Measurements from ENCODE around the gene TRIB2.

Gene TRIB2

DNA sequence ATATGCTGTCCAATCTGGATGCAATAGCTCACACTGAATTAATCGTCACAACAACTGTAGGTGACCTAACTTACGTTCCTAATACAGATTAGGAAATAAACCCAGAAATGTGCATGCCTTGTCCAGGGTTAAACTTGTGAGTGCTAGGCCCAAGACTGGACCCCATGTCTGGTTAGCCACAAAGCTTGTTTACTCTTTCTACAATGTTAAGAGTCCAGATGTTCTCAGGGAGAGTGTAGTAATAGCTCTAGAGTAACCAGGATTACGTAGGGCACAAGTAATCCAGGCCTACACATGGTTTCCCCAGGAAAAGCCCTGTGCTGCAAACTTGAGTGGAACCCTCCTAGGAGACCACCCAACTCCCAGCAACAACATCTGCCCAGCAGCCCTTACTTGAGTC, 26.2 kb downstream of the TRIB2 start:
- DNase-seq (ENCODE audit: low read depth): peak; percentile 81

DNA sequence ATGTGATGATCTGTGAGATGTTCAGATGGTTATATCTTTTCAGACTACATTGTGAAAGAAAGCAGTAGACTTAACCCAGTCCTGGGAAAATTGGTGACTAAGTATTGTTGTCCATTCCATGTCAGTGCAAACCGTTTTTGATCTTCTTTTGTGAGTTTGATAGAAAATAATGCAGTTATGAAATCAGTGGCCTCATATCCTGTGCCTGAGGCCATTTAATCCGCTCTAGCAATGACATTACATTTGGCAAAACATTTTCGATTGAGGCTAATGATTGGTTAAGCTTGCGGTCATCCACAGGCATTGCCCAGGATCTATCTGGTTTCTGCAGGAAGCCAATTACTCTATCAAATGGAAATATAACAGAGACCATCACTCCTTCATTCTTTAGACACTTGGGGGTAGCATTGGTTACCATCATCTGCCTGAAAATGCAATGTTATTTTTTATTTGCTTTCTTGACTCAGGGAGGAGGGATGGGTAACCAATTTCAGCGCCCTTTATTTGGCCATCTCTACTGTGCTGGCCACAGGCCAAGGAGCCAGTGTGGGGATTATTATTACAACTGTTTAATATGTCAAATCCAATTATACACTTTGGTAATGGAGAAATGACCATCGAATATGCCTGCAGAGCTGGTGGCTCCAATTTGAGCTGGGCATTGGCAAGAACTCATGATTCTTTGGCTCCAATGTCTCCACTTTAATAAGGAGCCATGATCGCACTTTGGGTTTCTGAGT, 33.6 kb downstream of the TRIB2 start:
- DNase-seq (ENCODE audit: low read depth): no peak

DNA sequence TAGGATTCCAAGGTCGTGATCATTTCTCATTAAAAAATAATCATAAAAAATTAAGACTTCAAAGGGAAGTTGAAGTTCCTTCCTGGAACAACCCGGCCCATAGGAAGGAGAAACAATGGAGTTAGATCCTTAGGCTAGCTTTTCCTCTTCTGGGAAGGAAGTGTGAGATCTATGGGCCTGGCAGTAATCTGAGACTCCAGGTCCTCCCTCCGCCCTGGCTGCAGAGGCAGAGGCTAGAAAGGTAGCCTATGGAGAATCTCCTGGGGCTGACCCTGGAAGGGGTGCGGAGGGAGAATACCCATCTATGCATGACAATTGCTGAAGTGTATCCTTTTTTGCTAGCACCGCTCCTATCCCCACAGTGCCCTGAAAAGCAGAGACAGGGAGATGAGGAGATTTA, 37.9 kb downstream of the TRIB2 start:
- DNase-seq (ENCODE audit: low read depth): no peak

DNA sequence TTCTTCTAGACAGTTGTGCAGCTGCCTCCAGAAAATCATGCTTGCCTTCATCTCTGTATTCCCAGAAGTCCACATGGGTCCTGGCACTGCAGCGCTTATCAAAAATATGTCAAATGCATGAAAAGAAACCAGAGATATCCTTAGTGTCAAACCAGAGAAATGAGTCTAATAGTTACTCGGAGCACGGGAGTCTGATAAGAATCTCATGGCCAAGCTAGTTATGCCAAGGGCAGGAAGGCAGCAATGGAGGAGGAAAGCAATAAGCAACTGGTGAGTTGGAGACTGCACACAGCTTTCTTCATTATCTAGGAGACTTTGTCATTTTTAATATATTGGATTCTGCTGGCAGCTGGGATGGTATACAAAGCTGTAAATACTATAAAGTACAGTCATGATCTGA, 38.6 kb downstream of the TRIB2 start:
- DNase-seq (ENCODE audit: low read depth): no peak

DNA sequence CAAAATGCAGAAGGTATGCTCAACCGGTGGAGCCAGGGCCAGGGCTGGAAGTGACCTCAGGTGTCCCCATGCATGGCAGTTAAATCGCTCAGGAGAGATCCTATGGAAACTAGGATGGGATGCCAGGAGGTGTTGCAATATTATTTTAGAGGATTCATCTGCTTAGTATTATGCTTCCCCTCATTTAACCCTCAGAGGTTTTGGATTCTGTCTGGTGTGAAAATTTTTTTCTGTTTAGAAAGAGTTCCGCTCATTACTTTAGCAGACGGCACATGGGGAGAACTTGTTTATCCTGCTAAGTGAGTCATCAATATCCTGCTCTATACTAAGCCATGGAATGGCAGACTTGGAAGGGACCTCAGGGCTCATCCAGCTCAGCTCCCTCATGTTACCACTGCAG, 42.5 kb downstream of the TRIB2 start:
- DNase-seq (ENCODE audit: low read depth): peak; percentile 71

DNA sequence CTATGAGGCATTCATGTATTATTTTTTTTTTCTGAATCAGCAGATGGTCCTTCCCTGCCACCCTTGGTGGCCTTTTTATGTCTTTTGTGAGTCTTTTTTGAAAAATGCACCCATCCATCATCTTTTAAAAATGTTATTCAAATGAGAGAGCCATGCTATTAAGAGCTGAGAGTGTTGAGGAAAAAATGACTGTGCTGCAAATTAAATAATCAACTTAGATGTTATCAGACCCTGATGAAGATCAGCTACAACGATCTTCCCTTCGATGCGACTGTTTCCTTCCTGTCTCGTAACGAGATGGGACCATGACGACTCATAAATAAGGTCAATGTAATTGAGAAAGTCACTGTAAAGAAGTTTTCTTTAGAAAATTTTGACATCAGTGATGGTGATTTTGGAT, 44.4 kb downstream of the TRIB2 start:
- no peak for DNase-seq (ENCODE audit: low read depth)

DNA sequence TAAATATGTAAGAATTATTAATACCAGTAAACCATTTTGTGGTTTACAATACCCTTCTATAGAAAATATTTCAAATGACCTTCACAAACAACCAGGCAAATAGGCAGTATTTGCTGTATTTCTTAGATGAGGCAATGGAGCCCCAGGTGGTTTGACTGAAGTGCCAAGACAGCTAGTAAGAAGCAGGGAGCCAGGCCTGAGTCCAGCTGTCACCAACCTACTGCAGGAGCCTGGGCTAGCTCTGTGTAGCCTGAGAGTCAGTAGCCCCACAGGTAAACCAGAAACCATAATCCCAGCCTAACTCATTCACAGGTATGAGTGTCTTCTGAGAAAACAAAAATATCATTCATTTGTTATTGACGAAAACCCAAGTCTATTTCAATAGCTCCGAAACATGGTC, 45.6 kb downstream of the TRIB2 start:
- DNase-seq (ENCODE audit: low read depth): no peak

DNA sequence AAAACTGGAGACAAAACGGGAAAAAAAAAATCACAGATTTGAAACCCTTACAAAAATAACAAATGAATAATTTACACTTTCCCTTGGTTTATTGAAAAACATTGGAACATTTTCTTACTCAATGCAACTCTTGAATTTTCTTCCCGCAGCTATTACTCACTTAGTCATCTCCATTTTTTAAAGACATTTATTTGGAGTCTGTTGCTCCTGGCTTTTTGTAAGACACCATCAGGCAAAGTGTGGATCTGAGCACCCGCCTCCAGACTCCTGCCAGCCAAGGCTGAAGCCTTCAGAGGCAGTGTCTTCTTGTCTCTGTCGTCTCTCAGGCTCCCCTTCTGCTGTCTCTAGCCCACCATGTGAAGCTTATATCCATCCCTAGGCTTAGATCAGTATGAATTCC, 46.2 kb downstream of the TRIB2 start:
- no peak for DNase-seq (ENCODE audit: low read depth)

DNA sequence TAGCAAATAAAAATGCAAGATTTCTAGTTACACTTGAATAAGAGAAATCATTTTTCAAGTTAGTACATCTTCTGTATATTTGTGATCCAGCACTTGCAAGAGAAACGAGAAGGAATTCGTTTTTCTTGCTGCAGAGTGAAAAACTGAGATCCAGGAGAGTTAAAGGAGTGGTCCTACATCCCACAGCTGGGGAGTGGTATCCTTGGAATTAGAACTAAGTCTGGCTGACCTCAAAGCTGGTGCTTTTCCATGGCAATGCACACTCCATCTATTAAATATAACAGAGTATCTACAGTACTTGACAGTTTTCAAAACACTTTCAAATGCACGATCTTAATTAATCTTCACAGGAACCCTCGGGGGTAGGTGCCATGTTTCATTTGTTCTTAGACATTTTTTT, 46.8 kb downstream of the TRIB2 start:
- DNase-seq (ENCODE audit: low read depth): no peak

DNA sequence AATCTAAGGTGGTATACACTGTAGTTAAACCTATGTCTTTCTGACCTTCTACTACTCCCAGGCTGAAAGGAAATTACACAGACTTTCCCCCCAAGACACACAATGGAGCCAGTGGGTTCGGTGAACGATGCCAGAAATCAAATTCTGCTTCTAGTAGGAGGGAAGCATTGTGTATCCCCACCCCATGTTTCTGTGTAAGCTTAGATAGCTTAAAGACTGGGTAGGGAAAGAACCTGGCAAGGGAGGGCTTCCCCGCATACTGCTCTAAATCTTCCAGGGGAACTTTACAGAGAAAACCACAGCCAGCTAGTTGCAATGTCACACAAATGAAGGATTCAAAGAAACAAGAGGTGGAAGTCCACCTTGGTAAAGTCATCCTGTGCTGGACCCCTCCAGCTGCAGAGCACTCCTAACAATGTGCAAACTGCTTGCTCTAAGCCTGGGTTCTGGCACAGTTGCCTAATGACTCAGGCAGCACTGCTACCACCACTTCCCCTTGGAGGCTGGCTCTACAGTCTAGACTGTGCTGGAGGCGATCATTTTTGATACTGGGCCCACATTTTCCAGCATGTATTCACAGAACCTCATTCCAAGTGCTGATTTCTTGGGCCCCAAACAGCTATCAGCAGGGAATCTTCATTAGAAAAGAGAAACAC, 47.5 kb downstream of the TRIB2 start:
- DNase-seq (ENCODE audit: low read depth): no peak

DNA sequence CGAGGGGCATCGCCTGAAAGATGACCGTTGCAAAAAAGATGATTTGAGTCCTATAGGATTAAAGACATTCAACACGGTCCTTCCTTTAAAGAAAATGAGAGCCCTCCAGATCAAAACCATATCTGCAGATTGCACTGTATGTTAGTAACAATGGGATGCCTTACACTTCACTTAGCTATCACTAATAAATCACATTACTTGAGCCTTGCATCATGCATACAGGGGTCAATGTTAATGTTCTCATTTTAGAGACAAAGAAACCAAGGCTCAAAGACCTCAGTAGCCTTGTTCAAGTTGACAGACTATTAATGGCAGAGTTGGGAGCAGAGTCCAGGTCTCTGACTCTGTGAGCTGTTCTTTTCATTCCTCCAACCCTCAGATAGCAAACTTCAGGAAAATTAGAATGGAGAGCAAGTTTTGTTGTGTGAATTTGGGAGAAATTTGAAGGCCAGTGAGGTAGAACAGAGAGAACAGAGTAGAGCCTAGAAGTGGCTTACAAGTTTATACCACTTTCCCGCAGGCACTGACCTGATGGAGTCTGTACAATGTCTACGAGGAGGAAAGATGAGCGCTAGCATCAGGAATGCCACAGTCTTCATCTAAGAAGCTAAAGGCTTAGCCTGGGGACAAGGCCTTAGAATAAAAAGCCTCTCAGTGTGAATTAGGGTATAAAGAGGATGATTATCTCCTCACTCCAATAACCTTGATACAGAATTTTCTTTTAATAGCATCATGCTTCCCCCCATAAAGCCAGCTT, 48.3 kb downstream of the TRIB2 start:
- DNase-seq (ENCODE audit: low read depth): peak; percentile 51

DNA sequence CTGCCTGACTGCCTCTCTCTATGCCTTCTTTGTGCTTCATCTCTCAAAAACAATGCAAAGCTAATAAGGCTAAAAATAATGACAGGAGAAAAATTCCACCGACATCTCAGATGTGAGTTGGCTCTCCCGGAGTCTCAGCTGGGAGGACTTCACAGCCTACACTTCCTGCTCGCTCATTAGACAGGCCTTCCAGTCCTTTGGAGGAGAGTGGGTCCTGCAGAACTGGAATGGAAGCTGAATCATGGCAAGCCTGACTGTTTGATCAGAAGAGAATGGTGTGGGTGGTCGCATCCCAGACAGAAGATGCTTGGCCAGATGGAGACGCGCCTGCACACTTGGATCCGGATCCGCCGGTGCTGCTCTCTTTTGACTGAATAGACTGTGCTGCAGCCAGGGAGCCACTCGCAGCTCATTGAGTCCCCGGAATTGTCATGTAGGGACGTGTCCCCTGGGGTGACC, 49.7 kb downstream of the TRIB2 start:
- DNase-seq (ENCODE audit: low read depth): no peak

DNA sequence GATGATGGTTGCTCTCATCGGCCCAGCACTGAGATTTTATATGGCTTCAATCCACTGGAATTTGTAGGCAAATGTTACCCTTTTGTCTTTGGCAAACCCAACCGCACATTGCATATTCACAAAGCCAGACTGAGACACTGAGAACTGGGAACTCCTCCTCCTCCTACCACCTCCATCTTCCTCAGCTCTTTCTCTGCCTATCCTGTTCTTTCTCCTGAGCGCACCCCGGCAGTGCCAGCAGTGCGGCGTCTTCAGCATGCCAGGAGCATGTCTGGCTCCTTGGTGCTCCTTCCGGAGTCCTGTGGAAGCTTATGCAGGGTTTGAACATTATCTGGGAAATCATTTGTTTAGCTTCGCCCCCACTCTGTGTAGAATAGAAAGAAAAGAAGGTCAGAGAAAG, 50.8 kb downstream of the TRIB2 start:
- no peak for DNase-seq (ENCODE audit: low read depth)

DNA sequence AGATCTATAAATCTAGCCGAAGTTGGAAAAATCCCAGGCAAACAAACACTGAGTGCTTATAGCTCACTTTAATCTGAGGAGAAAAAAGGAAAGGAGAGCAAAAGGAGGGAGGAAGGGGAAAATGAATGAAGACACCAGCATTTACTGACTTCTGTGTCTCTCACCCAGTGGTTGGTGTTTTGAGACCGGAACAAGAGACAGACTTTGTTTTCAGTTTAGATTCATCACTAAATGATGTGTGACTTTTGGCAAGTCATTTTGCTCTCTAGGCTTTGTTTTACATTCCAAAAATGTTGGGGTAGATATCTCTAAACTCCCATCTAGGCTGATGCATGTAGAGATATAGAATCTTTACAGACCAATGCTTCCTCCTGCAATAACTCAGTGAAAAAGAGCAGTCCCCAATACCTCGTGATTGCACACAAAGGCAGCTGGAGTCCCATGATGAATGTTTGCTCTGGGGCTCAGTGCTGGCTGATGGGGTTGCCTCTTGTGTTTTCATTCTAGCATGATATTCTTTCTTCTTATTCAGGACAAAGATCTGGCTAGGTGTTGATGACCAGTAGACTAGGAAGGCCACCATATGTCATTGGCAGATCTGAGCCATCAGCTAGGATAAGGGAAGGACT, 51.4 kb downstream of the TRIB2 start:
- DNase-seq (ENCODE audit: low read depth): no peak

DNA sequence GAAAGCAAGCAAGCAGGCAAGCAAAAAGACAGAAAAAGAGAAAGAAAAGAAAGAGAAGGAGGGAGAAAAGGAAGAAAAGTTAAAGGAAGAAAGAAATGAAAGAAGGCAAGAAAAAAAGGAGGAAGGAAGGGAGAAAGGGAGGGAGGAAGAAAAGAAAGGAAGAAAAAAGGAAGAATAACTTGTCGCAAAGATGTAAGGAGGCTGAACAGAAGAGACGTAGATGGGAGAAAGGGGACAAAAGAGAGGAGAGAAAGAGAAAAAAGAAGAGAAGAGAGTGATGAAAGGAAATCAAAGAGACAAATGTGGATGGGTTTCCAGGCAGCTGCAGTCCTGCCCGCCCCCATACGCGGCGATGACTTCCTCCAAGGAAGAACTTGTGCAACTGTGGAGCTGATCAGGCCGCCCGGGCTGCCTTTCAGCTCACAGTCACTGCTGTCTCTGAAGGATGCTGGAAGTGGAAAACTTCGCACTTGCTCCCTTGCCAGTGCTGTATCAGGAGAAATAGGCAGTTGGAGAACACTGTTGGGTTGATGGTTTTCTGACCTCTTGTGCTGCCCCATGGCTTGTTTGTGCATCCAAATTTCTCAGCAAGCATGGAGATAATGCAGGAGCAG, 52.9 kb downstream of the TRIB2 start:
- peak; percentile 32 for DNase-seq (ENCODE audit: low read depth)

DNA sequence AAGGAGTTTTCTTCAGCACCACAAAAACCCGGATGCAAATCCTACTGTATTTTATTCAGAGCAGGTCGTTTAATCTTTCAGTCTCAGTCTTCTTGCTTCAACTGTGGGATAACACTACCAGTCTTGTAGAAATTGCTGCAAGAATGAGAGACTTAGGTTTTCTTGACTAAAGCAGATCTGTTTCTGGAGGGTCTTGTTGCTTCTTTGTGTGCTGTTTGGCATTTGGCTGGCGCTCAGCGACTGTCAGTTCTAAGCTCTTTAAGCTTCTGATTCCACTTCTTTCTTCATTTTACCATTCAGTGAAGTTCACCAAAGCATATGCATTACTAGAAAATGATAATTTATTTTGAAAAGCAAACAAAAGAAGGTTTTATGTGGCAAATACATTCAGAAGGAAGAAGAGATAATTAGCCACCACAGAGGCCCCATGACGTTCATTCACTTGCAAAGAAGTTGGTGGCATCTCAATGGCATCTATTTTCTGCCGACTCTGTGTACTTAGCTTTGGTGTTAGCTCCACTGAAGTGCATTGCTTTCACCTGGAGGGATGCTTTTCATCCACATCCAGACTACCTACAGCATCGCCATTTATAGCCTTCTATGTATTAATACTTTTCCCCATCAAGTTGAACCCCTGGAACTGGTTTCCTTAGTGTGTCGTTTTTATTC, 53.7 kb downstream of the TRIB2 start:
- DNase-seq (ENCODE audit: low read depth): no peak

DNA sequence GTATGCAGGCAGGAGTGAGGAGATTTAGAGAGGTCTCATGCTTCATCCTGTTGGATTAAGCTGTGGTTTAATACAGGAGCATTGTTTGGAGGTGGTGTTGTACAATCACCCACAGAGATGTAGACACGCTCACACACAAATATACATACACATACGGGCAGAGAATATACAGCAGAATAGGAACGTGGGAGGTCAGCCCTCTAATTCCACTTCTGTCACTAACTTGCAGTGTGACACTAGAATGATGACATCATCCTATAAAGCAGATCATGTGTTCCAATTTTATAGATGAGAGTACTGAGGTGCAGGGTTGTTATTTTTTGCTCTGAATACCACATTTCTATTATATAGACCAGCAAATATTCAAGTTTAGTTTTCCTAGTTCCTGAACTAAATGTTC, 54.4 kb downstream of the TRIB2 start:
- no peak for DNase-seq (ENCODE audit: low read depth)

DNA sequence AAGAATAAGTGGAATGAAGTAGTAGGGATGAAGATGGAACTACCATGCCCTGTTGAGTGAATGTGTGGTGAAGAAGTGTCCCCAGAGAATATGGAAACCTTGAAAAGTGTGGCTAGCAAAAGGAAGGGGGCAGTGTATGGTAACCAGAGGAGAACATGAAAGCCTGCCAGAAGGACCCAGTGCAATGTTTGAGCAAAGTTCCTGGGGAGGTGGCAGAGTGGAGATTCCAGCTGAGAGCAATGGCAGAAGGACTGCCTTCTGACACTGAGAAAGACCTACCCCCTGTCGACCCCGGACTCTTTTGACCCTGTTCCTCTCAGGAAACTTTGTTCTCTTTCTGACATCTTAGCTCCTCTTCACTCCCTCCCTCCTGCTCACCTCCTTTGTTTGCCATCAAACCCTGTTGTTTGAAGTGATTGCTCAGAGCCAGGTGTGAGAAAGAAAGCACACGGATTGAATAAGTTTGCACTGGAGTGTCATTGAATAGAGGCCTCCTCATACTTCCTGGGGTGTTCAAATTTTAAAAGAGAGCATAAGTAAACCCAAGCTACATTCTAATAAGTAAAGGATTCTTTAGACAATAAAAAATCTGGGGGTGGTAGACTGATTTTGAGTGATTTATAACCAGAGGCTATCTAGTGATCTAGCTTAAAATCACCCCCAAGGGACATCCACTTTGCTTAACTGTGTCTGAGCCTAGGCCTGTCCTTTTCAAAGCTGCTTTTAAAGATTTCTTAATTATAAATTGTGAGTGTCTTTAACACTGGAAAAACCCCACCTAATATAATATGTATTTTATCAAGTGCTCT, 57.1 kb downstream of the TRIB2 start:
- DNase-seq (ENCODE audit: low read depth): no peak

DNA sequence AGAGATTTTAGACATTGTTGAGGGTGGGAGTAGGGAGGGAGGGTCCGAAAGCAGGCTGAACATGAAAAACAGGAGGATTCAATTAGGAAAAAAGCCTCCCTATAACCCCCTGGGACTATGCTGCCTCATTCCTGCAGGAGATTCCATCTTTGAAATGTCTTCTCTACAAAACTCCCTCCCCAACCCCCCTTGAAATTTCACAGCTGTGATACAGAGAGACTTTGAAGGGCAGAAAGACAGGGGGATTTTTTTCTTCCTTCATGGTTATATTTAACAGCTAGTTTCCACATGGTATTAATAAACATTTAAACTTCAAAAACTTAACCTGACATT, 57.6 kb downstream of the TRIB2 start:
- DNase-seq (ENCODE audit: low read depth): no peak

DNA sequence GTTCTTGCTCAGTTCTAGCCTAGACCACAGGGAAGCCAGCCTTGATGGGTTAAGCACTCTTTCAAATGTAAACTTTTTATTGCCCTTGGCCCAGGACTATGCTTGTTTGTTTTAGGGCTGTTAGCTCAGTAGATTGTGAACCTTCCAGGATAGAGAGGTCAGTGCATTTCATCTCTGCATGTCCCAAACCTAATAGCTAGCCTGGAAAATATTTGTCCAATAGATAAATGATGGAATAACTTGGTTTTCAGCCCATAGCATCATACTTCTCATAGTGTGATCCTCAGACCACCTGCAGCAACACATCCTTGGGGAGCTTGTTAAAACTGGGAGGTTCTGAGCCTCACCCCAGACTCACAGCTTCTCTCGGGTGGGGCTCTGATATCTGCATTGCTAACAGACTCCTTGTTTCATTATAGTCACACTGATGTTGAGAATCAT, 59.8 kb downstream of the TRIB2 start:
- no peak for DNase-seq (ENCODE audit: low read depth)

DNA sequence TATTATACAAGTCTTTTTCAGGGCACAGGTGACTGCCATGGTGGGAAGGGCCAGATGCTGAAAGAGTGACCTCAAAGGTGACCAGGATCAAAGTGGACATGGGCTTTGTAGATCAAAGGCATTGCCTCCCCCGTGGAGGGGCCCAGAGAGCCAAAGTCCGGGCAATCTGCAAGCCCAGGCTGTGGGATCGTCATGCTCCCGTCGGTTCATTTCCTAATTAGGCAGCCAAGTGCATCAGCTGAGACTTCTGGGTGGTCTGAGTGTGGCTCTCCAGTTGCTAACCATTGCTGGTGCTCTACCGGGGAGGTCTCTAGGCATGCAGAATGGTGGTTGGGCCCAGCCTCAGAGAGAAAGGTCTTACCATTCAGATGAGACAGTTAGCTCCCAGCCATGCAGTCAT, 61.6 kb downstream of the TRIB2 start:
- no peak for DNase-seq (ENCODE audit: low read depth)

All from amniotic epithelial cell (primary cell).